ENCODE measurements around the gene SPEG.

The SPEG gene

GRCh38 chr2:219426068-219426443 is 8.6 kb upstream of the SPEG start:
- TF ChIP-seq ZFX (IDR thresholded peaks at IDR 0.05) (no peak), CTCF (conservative IDR thresholded peaks at IDR 0.05) (no peak)
- no peak overlapping the region for H3K27ac ChIP-seq

GRCh38 chr2:219426534-219427136 is 8.0 kb upstream of the SPEG start:
- TF ChIP-seq ZFX (IDR thresholded peaks at IDR 0.05) (no peak), CTCF (conservative IDR thresholded peaks at IDR 0.05) (no peak)
- no peak overlapping the region for H3K27ac ChIP-seq

DNA sequence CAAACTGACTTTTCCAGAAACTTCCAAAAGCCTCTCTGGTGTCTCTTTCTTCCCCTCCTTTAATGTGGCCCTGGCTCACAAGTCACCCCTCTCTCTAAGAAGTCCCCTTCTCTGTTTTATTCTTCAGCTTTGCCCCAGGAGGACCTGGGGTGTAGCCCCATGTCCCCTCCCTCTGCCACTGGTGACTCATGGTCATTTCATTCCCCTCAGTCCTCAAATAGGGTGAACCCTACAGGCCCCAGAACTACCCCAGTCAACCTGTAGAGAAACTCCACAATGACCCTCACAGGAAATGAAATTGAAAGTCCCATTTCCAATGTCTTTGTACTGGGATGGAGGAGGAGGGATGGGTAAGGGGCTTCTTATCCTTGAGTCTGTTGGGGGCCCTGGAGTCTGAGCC is 6.2 kb upstream of the SPEG start:
- TF ChIP-seq CTCF (conservative IDR thresholded peaks at IDR 0.05) = no peak
- TF ChIP-seq ZFX (IDR thresholded peaks at IDR 0.05) = no peak
- no peak overlapping the region for H3K27ac ChIP-seq

DNA sequence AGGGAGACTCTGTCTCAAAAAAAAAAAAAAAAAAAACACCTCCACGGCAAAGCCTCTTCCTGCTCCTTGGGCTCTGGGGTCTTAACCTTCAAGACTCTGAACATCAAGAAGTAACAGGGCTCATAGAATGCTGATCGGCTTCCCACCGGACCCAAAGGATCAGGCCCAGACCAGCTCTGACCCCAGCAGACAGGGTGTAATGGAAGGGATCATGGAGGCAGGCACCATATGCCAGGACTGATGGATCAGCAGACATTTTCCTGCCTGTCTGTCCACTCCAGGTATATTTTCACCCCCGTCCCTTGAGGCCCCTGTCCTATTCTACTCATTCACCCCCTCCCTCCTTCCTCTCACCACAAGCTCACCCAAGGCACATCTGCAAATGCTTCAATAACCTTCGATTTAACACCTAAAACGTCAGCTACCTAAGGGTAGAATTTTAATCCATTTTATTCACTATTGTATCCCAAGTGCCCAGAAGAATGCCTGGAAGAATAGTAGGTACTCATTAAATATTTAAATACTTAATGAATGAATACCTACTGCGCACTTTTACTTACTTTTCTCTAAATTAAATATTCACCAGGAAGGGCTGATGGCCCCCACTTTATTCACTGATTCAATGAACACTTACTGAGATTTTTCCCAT is 4.6 kb upstream of the SPEG start:
- TF ChIP-seq ZFX (IDR thresholded peaks at IDR 0.05) (no peak), CTCF (conservative IDR thresholded peaks at IDR 0.05) (no peak)
- no peak overlapping the region for H3K27ac ChIP-seq

GRCh38 chr2:219430633-219431615 is 3.7 kb upstream of the SPEG start:
- no peak overlapping the region for H3K27ac ChIP-seq
- no peak for TF ChIP-seq ZFX (IDR thresholded peaks at IDR 0.05)
- no peak; the same call in 1 of the 2 replicates for TF ChIP-seq CTCF (conservative IDR thresholded peaks at IDR 0.05)

DNA sequence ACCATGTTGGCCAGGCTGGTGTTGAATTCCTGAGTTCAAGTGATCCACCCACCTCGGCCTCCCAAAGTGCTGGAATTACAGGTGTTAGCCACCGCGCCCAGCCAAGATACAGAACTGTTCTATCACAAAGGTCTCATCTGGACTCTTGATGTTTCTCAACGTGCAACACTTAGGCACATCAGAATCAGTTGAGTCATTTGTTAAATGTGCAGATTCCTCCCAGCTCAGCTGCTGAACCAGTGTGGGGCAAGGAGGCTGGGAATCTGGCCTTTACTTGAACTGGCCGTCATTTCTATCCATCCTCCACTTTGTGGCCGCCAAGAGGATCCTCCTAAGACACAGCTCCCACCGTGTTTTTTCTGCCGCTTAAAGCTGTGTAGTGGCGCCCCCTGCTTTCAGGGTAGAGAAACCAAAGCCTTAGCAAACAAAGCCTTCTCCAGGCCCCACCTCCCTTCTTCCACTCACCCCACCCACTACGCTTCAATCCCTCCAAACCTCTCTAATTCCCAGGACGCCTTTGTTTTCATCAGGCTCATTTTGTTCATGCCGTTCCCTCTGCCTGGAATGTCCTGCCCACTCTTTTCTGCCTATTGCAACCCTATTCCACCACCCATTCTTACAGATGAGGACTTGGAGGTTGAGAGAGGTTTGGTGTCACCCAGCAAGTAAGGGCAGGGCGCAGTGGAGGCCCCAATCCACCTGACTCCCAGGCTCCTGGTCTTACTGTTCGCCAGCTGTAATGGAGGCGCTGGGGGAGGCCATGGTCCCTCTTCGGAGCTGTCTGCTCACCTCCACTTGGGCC is 776 bp upstream of the SPEG start:
- H3K27ac ChIP-seq = no peak overlapping the region
- TF ChIP-seq CTCF (conservative IDR thresholded peaks at IDR 0.05) (no peak; the same call in 1 of the 2 replicates), ZFX (IDR thresholded peaks at IDR 0.05) (no peak)

Measured in C4-2B (cell line).